Measurements from ENCODE around the gene CHRNE.

The CHRNE gene

DNA sequence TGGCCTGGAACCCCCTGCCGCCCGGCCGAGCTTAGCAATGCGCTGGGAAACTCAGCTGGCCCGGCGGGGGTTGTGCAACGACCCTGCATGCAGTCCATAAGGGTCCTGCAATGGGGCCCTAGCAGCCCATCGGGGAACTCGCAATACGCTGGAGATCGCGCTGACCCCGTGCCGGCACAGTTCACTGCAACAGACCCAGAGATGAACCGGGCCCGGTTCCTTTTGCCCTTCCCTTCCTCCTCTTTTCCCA, 36.6 kb upstream of the CHRNE start:
- H3K36me3 ChIP-seq (ENCODE audit: control insufficient read depth in 2 of 2, insufficient read depth in 2 of 2, low read length in 2 of 2) = peaks cover 40 to 41% of the 10 kb centered on the region in 2 donors
- no peaks in the 10 kb centered on the region for H3K27me3 ChIP-seq (ENCODE audit: control insufficient read depth in 1 of 2, insufficient read depth in 2 of 2, low read length in 2 of 2)
- no peaks in the 10 kb centered on the region for H3K9me3 ChIP-seq (ENCODE audit: control insufficient read depth in 2 of 2, low read length in 2 of 2)
- peak overlapping the region; percentile 82 to 94 for H3K4me3 ChIP-seq (ENCODE audit: low read length in 2 of 2)
- peaks cover 46% of the 10 kb centered on the region for H3K4me1 ChIP-seq (ENCODE audit: control insufficient read depth, insufficient read depth, low read length)
- peak overlapping the region; percentile 97 to 98 for H3K9ac ChIP-seq (ENCODE audit: low read length in 2 of 2)
- H3K27ac ChIP-seq (ENCODE audit: low read length) = peak overlapping the region; percentile 98

DNA sequence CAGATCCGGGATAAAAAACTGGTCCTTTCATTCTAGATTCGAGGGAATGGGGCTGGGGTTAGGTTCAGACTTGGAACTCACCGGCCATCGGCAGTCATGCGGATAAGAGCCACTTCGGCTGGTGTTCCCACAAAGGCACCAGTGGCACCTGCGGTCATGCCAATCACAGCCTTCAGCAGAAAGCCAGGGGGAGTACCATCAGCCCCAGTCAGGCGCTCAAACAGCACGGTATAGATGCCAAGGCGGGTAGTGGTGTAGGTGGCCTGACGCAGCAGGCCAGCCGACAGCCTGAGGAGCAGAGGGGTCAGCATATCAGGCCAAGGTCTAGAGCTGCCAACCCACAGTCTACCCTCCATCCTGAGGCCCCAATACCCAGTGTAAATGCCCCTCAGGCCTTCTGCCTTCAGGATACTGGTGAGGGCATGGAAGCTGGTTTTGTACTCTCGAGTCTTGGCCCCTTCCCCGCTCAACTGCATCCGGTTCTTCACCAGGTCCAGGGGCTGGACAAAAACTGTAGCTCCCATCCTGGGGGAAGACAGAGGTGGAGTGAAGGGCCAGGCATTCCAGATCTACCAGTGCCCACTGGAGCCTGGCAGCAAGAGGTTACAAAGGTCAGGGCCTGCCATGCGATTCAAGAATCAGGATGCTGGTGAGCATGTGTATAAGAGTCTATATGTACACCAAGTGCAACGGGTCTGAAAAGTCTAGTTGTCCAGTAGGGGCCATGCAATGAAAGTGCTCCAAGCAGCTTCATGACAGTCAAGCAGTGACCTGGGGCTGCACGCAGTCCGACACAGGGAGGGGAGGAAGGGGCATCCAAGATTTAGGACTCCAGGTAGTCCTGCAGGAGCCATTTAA, 36.0 kb upstream of the CHRNE start:
- Histone ChIP-seq H3K27me3 (ENCODE audit: control insufficient read depth in 1 of 2, insufficient read depth in 2 of 2, low read length in 2 of 2) (no peaks in the 10 kb centered on the region), H3K36me3 (ENCODE audit: control insufficient read depth in 2 of 2, insufficient read depth in 2 of 2, low read length in 2 of 2) (peaks cover 35 to 36% of the 10 kb centered on the region in 2 donors), H3K4me1 (ENCODE audit: control insufficient read depth, insufficient read depth, low read length) (peaks cover 46% of the 10 kb centered on the region), H3K27ac (ENCODE audit: low read length) (peak overlapping the region; percentile 98), H3K9ac (ENCODE audit: low read length in 2 of 2) (peak overlapping the region; percentile 97 to 98), H3K9me3 (ENCODE audit: control insufficient read depth in 2 of 2, low read length in 2 of 2) (no peaks in the 10 kb centered on the region), H3K4me3 (ENCODE audit: low read length in 2 of 2) (peak overlapping the region; percentile 82 to 94)

DNA sequence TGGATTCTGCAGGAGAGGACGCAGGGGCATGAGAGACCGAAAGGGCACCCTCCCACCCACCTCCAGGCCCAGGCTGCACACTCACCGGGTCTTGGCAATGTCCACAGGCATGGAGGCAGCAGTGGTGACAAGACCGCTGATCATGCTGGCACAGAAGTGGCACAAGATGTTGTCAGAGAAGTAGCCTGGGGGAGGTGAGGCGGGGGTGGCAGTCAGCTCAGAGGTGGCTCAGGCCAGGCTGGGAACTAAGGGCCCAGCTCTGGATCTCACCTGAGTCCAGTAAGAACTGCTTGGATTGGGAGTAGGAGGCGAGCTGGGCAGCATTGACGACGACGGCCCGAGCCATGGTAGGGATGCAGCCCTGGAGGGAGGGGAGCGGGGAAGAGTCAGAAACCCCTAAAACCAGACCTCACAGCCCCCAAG, 35.2 kb upstream of the CHRNE start:
- Histone ChIP-seq H3K36me3 (ENCODE audit: control insufficient read depth in 2 of 2, insufficient read depth in 2 of 2, low read length in 2 of 2) (peaks cover 30% of the 10 kb centered on the region in 2 donors), H3K27ac (ENCODE audit: low read length) (peak overlapping the region; percentile 98), H3K4me1 (ENCODE audit: control insufficient read depth, insufficient read depth, low read length) (peaks cover 47% of the 10 kb centered on the region)

DNA sequence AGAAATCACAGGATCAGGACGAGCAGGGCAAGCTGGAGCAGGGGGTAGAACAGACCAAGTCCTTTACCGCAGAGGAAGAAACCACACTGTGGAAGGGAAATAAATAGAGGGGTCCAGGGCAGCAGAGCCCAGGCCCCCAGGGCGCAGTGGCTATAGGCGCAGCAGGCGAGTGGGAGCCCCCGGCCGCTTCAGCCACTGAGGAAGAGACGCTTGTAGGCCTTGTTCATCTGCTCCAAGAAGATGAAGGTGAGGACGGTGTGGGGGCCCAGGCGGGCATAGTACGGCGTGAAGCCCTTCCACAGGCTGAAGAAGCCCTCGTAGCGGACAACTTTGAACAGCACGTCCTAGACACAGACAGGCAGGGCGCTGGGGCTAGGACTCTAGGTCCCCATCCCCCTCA, 34.7 kb upstream of the CHRNE start:
- peak overlapping the region; percentile 98 for H3K27ac ChIP-seq (ENCODE audit: low read length)
- H3K27me3 ChIP-seq (ENCODE audit: control insufficient read depth in 1 of 2, insufficient read depth in 2 of 2, low read length in 2 of 2) = no peaks in the 10 kb centered on the region
- no peak overlapping the region for H3K4me3 ChIP-seq (ENCODE audit: low read length in 2 of 2)
- peaks cover 25% of the 10 kb centered on the region in 2 donors for H3K36me3 ChIP-seq (ENCODE audit: control insufficient read depth in 2 of 2, insufficient read depth in 2 of 2, low read length in 2 of 2)
- no peak overlapping the region for H3K9ac ChIP-seq (ENCODE audit: low read length in 2 of 2)
- H3K9me3 ChIP-seq (ENCODE audit: control insufficient read depth in 2 of 2, low read length in 2 of 2) = no peaks in the 10 kb centered on the region
- peaks cover 47% of the 10 kb centered on the region for H3K4me1 ChIP-seq (ENCODE audit: control insufficient read depth, insufficient read depth, low read length)

More for the DNA sequence above, 35.2 kb upstream of the CHRNE start:
- H3K4me3 ChIP-seq (ENCODE audit: low read length in 2 of 2) = peak overlapping the region in 1 of 2 donors; percentile 8
- no peaks in the 10 kb centered on the region for H3K9me3 ChIP-seq (ENCODE audit: control insufficient read depth in 2 of 2, low read length in 2 of 2)
- H3K27me3 ChIP-seq (ENCODE audit: control insufficient read depth in 1 of 2, insufficient read depth in 2 of 2, low read length in 2 of 2) = no peaks in the 10 kb centered on the region
- H3K9ac ChIP-seq (ENCODE audit: low read length in 2 of 2) = peak overlapping the region; percentile 47 to 97

DNA sequence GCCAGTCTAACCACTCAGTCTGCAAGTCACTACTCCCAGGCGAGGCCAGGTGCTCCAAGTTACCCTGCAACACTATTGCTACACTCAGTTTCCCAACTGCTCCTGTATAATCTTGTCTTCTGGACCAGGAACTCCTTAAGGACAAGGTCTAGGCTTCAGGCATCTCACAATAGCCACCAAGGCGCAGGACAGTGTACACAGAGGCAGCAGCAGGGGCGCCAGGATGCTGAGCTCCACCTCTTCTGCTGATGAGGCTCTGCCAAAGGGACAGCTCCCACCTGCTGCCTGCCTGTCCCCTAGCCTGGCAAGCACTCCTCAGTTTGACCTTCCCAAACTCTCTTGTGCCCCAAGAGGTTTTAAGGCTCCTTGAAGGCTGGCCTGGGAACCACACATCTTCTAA, 33.5 kb upstream of the CHRNE start:
- peaks cover 19 to 20% of the 10 kb centered on the region in 2 donors for H3K36me3 ChIP-seq (ENCODE audit: control insufficient read depth in 2 of 2, insufficient read depth in 2 of 2, low read length in 2 of 2)
- no peak overlapping the region for H3K4me3 ChIP-seq (ENCODE audit: low read length in 2 of 2)
- H3K9me3 ChIP-seq (ENCODE audit: control insufficient read depth in 2 of 2, low read length in 2 of 2) = no peaks in the 10 kb centered on the region
- no peak overlapping the region for H3K27ac ChIP-seq (ENCODE audit: low read length)
- H3K4me1 ChIP-seq (ENCODE audit: control insufficient read depth, insufficient read depth, low read length) = peaks cover 36% of the 10 kb centered on the region
- H3K27me3 ChIP-seq (ENCODE audit: control insufficient read depth in 1 of 2, insufficient read depth in 2 of 2, low read length in 2 of 2) = no peaks in the 10 kb centered on the region
- no peak overlapping the region for H3K9ac ChIP-seq (ENCODE audit: low read length in 2 of 2)

DNA sequence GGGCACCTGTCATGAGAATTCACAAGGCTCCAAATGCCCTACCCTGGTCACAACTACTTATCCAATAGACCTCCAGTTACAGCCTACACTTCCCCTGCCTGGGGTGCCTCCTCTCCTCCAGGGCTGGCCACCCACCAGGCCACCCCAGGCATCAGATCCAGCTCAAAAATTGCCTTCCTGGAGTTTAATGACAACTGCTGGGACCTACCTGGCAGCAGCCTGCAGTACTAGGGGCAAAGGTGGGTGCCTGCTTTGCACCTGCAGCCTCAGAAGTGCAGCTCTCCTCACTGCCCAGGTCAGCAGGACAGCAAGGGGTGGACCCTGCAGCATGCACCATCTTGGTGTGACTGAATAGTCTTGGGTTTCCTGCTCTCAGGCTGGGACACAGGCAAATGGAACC, 32.8 kb upstream of the CHRNE start:
- Histone ChIP-seq H3K9ac (ENCODE audit: low read length in 2 of 2) (no peak overlapping the region), H3K4me3 (ENCODE audit: low read length in 2 of 2) (no peak overlapping the region), H3K4me1 (ENCODE audit: control insufficient read depth, insufficient read depth, low read length) (peaks cover 28% of the 10 kb centered on the region), H3K27ac (ENCODE audit: low read length) (no peak overlapping the region), H3K9me3 (ENCODE audit: control insufficient read depth in 2 of 2, low read length in 2 of 2) (no peaks in the 10 kb centered on the region), H3K36me3 (ENCODE audit: control insufficient read depth in 2 of 2, insufficient read depth in 2 of 2, low read length in 2 of 2) (peaks cover 19 to 20% of the 10 kb centered on the region in 2 donors), H3K27me3 (ENCODE audit: control insufficient read depth in 1 of 2, insufficient read depth in 2 of 2, low read length in 2 of 2) (no peaks in the 10 kb centered on the region)

DNA sequence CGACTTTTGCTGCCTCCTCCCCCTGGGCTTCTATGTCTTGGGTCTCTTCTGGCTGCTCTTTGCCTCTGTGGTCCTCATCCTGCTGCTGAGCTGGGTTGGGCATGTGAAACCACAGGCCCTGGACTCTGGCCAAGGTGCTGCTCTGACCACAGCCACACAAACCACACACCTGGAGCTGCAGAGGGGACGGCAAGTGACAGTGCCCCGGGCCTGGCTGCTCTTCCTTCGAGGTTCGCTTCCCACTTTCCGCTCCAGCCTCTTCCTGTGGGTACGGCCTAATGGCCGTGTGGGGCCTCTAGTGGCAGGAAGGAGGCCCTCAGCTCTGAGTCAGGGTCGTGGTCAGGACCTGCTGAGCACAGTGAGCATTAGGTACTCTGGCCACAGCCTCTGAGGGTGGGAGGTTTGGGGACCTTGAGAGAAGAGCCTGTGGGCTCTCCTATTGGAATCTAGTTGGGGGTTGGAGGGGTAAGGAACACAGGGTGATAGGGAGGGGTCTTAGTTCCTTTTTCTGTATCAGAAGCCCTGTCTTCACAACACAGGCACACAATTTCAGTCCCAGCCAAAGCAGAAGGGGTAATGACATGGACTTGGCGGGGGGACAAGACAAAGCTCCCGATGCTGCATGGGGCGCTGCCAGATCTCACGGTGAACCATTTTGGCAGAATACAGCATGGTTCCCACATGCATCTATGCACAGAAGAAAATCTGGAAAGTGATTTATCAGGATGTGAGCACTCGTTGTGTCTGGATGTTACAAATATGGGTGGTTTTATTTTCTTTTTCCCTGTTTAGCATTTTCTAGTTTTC, 31.5 kb upstream of the CHRNE start:
- Histone ChIP-seq H3K27me3 (ENCODE audit: control insufficient read depth in 1 of 2, insufficient read depth in 2 of 2, low read length in 2 of 2) (no peaks in the 10 kb centered on the region), H3K27ac (ENCODE audit: low read length) (peak overlapping the region; percentile 49), H3K9ac (ENCODE audit: low read length in 2 of 2) (peak overlapping the region; percentile 12 to 47), H3K36me3 (ENCODE audit: control insufficient read depth in 2 of 2, insufficient read depth in 2 of 2, low read length in 2 of 2) (peaks cover 19 to 20% of the 10 kb centered on the region in 2 donors), H3K4me3 (ENCODE audit: low read length in 2 of 2) (peak overlapping the region in 1 of 2 donors; percentile 47), H3K9me3 (ENCODE audit: control insufficient read depth in 2 of 2, low read length in 2 of 2) (no peaks in the 10 kb centered on the region), H3K4me1 (ENCODE audit: control insufficient read depth, insufficient read depth, low read length) (peaks cover 25% of the 10 kb centered on the region)

DNA sequence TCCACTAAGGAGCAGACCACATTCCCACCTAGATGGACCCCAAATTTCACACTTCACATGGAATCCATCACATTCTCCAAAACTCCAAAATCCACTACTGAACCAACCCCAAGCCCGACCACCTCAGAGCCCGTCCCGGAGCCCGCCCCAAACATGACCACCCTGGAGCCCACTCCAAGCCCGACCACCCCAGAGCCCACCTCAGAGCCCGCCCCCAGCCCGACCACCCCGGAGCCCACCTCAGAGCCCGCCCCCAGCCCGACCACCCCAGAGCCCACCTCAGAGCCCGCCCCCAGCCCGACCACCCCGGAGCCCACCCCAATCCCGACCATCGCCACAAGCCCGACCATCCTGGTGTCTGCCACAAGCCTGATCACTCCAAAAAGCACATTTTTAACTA, 30.7 kb upstream of the CHRNE start:
- Histone ChIP-seq H3K36me3 (ENCODE audit: control insufficient read depth in 2 of 2, insufficient read depth in 2 of 2, low read length in 2 of 2) (peaks cover 19 to 20% of the 10 kb centered on the region in 2 donors), H3K4me3 (ENCODE audit: low read length in 2 of 2) (peak overlapping the region in 1 of 2 donors; percentile 47), H3K9ac (ENCODE audit: low read length in 2 of 2) (peak overlapping the region in 1 of 2 donors; percentile 12), H3K9me3 (ENCODE audit: control insufficient read depth in 2 of 2, low read length in 2 of 2) (no peaks in the 10 kb centered on the region), H3K27ac (ENCODE audit: low read length) (no peak overlapping the region), H3K27me3 (ENCODE audit: control insufficient read depth in 1 of 2, insufficient read depth in 2 of 2, low read length in 2 of 2) (no peaks in the 10 kb centered on the region), H3K4me1 (ENCODE audit: control insufficient read depth, insufficient read depth, low read length) (peaks cover 17% of the 10 kb centered on the region)

DNA sequence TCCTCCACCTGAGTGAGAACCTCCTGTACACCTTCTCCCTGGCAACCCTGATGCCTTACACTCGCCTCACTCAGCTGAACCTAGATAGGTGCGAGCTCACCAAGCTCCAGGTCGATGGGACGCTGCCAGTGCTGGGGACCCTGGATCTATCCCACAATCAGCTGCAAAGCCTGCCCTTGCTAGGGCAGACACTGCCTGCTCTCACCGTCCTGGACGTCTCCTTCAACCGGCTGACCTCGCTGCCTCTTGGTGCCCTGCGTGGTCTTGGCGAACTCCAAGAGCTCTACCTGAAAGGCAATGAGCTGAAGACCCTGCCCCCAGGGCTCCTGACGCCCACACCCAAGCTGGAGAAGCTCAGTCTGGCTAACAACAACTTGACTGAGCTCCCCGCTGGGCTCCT, 29.9 kb upstream of the CHRNE start:
- Histone ChIP-seq H3K9me3 (ENCODE audit: control insufficient read depth in 2 of 2, low read length in 2 of 2) (no peaks in the 10 kb centered on the region), H3K4me3 (ENCODE audit: low read length in 2 of 2) (no peak overlapping the region), H3K4me1 (ENCODE audit: control insufficient read depth, insufficient read depth, low read length) (peaks cover 9% of the 10 kb centered on the region)

DNA sequence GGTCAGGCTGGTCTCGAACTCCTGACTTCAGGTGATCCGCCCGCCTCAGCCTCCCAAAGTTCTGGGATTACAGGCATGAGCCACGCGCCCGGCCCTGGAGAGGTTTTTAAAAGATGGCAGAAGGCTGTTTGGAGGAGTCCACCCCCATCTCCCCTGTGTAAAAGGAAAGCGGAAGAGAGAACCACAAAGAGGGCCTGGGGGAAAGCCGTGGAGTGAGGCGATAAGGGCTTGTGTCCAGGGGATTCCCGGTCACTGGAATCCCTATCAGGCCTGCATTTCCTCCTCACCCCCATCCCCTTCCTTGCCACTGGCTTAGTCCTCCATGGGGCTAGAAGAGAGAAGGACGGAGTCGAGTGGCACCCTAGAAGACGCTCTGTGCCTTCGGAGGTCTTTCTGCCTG, 29.1 kb upstream of the CHRNE start, which contains the start of gene GP1BA:
TSS of gene GP1BA (plus strand) at position 315 of the 400 bp plus-strand sequence. CDS start 328 bp downstream, outside the sequence.
- H3K36me3 ChIP-seq (ENCODE audit: control insufficient read depth in 2 of 2, insufficient read depth in 2 of 2, low read length in 2 of 2) = peaks cover 2 to 8% of the 10 kb centered on the region in 2 donors
- H3K9me3 ChIP-seq (ENCODE audit: control insufficient read depth in 2 of 2, low read length in 2 of 2) = no peaks in the 10 kb centered on the region
- H3K27ac ChIP-seq (ENCODE audit: low read length) = no peak within 1 kb of the TSS
- no peaks in the 10 kb centered on the region for H3K27me3 ChIP-seq (ENCODE audit: control insufficient read depth in 1 of 2, insufficient read depth in 2 of 2, low read length in 2 of 2)
- no peak within 1 kb of the TSS for H3K4me3 ChIP-seq (ENCODE audit: low read length in 2 of 2)
- H3K9ac ChIP-seq (ENCODE audit: low read length in 2 of 2) = no peak within 1 kb of the TSS
- peaks cover 9% of the 10 kb centered on the region for H3K4me1 ChIP-seq (ENCODE audit: control insufficient read depth, insufficient read depth, low read length)

More for the DNA sequence above, 29.9 kb upstream of the CHRNE start:
- H3K36me3 ChIP-seq (ENCODE audit: control insufficient read depth in 2 of 2, insufficient read depth in 2 of 2, low read length in 2 of 2) = peaks cover 10 to 16% of the 10 kb centered on the region in 2 donors
- no peaks in the 10 kb centered on the region for H3K27me3 ChIP-seq (ENCODE audit: control insufficient read depth in 1 of 2, insufficient read depth in 2 of 2, low read length in 2 of 2)
- no peak overlapping the region for H3K27ac ChIP-seq (ENCODE audit: low read length)
- H3K9ac ChIP-seq (ENCODE audit: low read length in 2 of 2) = no peak overlapping the region
